HCT116 (cell line): Measurements from ENCODE around the gene ZEB2. TPM values are rescaled to one million over a fixed set of nuclear protein-coding genes. Genes with fewer than 3 reads are reported as not detected.

ENCODE experiments used
- ATAC-seq: fragments of 200-7000 bp; cut with Tn5 transposase; 2 replicates; pipeline ENCODE4 v1.9.1; 2020; ENCODE audit warnings: mild to moderate bottlenecking, moderate library complexity
- BruUV-seq: library from RNA; stranded (reverse); fragments of 400-500 nt; replicated peaks from 2 replicates; lab custom pipeline; 2021; lab: Mats Ljungman, UMichigan
- CTCF ChIA-PET: fragments of 300-600 bp; sonication (Branson Sonifier 250); formaldehyde crosslinking; loops from one replicate; lab custom pipeline; 2021; ENCODE audit warnings: antibody characterized with exemption; lab: Charles Lee
- POLR2A ChIA-PET: fragments of 300-600, 350-600 bp; sonication (Branson Sonifier 250); formaldehyde crosslinking; loops from one replicate; lab custom pipeline; 2021; ENCODE audit warnings: antibody characterized with exemption; lab: Charles Lee
- RAD21 ChIA-PET, 2 experiments: fragments of 300-600 bp; sonication (Branson Sonifier 250); formaldehyde crosslinking; loops; one replicate each; lab custom pipeline; 2023; ENCODE audit warnings: low total read pairs in 2 of 2; ENCODE audit not compliant: uncharacterized antibody in 2 of 2, unreplicated experiment in 2 of 2, low non-redundant PET in 1 of 2; lab: Charles Lee
- DNase-seq: peaks from one replicate; pipeline ENCODE4 v3.0.0-alpha.2; 2010; ENCODE audit warnings: low read depth, low spot score
- H2AFZ ChIP-seq: fragments of 200-600 bp; shearing (Covaris generic), sonication (generic); 2 replicates; pipeline ENCODE4 v1.6.1; 2017; ENCODE audit warnings: low read depth, mixed run types, mixed read lengths, antibody characterized with exemption, low read length; ENCODE audit not compliant: poor library complexity, severe bottlenecking
- H3K27ac ChIP-seq: 2 replicates; pipeline ENCODE4 v1.5.1; 2012; ENCODE audit warnings: low read depth, low read length
- H3K27me3 ChIP-seq: fragments of 200-600 bp; sonication (generic); 2 replicates; pipeline ENCODE4 v1.6.1; 2016; ENCODE audit warnings: mixed run types, low read length, mixed read lengths; ENCODE audit not compliant: insufficient read depth
- H3K36me3 ChIP-seq, 2 experiments: fragments of 200-500 bp in 1 of 2; fragments of 200-600 bp in 1 of 2; sonication (Bioruptor generic) in 1 of 2; sonication (generic) in 1 of 2; 2 replicates each; pipeline versions ENCODE4 v1.5.1 to v1.6.1; 2014 to 2016; ENCODE audit warnings: low read length in 2 of 2, inconsistent platforms in 1 of 2, mixed read lengths in 1 of 2, mixed run types in 1 of 2; ENCODE audit not compliant: insufficient read depth in 2 of 2, control insufficient read depth in 1 of 2
- H3K4me1 ChIP-seq, 2 experiments: fragments of 200-600 bp in 1 of 2; sonication (generic) in 1 of 2; 2 replicates each; pipeline versions ENCODE4 v1.5.1 to v1.6.1; 2012 to 2017; ENCODE audit warnings: low read length in 2 of 2, inconsistent platforms in 1 of 2, mild to moderate bottlenecking in 1 of 2, mixed read lengths in 1 of 2, mixed run types in 1 of 2, moderate library complexity in 1 of 2; ENCODE audit not compliant: insufficient read depth in 2 of 2, control insufficient read depth in 1 of 2
- H3K4me2 ChIP-seq: fragments of 200-600 bp; sonication (generic); 2 replicates; pipeline ENCODE4 v1.6.1; 2017; ENCODE audit warnings: mixed run types, low read length, mixed read lengths
- H3K4me3 ChIP-seq, 2 experiments: fragments of 200-600 bp in 1 of 2; sonication (generic) in 1 of 2; replicated peaks in 1 of 2; 2 replicates each; pipeline ENCODE4 v1.5.1; 2011 to 2016; ENCODE audit warnings: low read length in 2 of 2, control low read depth in 1 of 2, low read depth in 1 of 2, mild to moderate bottlenecking in 1 of 2, mixed read lengths in 1 of 2, mixed run types in 1 of 2
- H3K79me2 ChIP-seq: fragments of 200-600 bp; sonication (generic); 2 replicates; pipeline ENCODE4 v1.6.1; 2017; ENCODE audit warnings: mild to moderate bottlenecking, mixed run types, low read length, moderate library complexity, mixed read lengths; ENCODE audit not compliant: insufficient read depth
- H3K9ac ChIP-seq: fragments of 200-600 bp; sonication (generic); 2 replicates; pipeline ENCODE4 v1.6.1; 2016; ENCODE audit warnings: low read length, mixed read lengths
- H3K9me2 ChIP-seq: fragments of 200-600 bp; sonication (generic), shearing (Covaris generic); 2 replicates; pipeline ENCODE4 v1.6.1; 2017; ENCODE audit warnings: mixed run types, mild to moderate bottlenecking, moderate library complexity; ENCODE audit not compliant: insufficient read depth
- H3K9me3 ChIP-seq, 2 experiments: fragments of 200-500 bp in 1 of 2; fragments of 200-600 bp in 1 of 2; sonication (Bioruptor generic) in 1 of 2; sonication (generic) in 1 of 2; 2 replicates each; pipeline ENCODE4 v1.6.1; 2014 to 2017; ENCODE audit warnings: low read length in 2 of 2, mixed read lengths in 2 of 2, inconsistent platforms in 1 of 2, low read depth in 1 of 2, mild to moderate bottlenecking in 1 of 2, mixed run types in 1 of 2, moderate library complexity in 1 of 2; ENCODE audit not compliant: control insufficient read depth in 1 of 2, insufficient read depth in 1 of 2
- H4K20me1 ChIP-seq: fragments of 200-600 bp; sonication (generic), shearing (Covaris generic); 2 replicates; pipeline ENCODE4 v1.6.1; 2017; ENCODE audit warnings: mixed run types, mild to moderate bottlenecking, moderate library complexity; ENCODE audit not compliant: insufficient read depth
- ATF3 ChIP-seq: IDR thresholded peaks from 2 replicates; pipeline ENCODE4 v1.6.1; 2012
- CEBPB ChIP-seq: IDR thresholded peaks from 2 replicates; pipeline ENCODE4 v1.6.1; 2012; ENCODE audit warnings: low read depth
- EGR1 ChIP-seq: IDR thresholded peaks from 2 replicates; pipeline ENCODE4 v1.6.1; 2012; ENCODE audit warnings: low read depth
- JUND ChIP-seq: IDR thresholded peaks from 2 replicates; pipeline ENCODE4 v1.6.1; 2012
- MAX ChIP-seq: IDR thresholded peaks from 2 replicates; pipeline ENCODE4 v1.6.1; 2012
- YY1 ChIP-seq: IDR thresholded peaks from 2 replicates; pipeline ENCODE4 v1.6.1; 2011; ENCODE audit warnings: low read length, low read depth, moderate library complexity, mild to moderate bottlenecking; ENCODE audit not compliant: insufficient replicate concordance; ENCODE audit errors: extremely low read depth
- ZBTB33 ChIP-seq: IDR thresholded peaks from 2 replicates; pipeline ENCODE4 v1.6.1; 2011; ENCODE audit warnings: mild to moderate bottlenecking, low read length, moderate library complexity; ENCODE audit not compliant: insufficient replicate concordance; ENCODE audit errors: extremely low read depth
- ZFX ChIP-seq: fragments of 450-650 bp; IDR thresholded peaks from 2 replicates; pipeline ENCODE4 v1.6.1; 2017
- ZNF274 ChIP-seq: fragments of 200-500 bp; sonication (Bioruptor generic); IDR thresholded peaks from 2 replicates; pipeline ENCODE4 v1.6.1; 2014; ENCODE audit warnings: mild to moderate bottlenecking, low read depth, low read length, inconsistent platforms
- intact Hi-C: fragments of 100-400 bp; cut with micrococcal nuclease; formaldehyde crosslinking; loops from 2 replicates; pipeline ENCODE4 v1.10.0; 2022
- total RNA-seq: library from RNA; stranded (reverse); gene quantifications from one replicate; pipeline ENCODE4 v1.2.1, GENCODE V29; 2021; ENCODE audit not compliant: unreplicated experiment

Gene ZEB2
- total RNA-seq, 1 experiment from 2014 or later = 0.81 TPM

DNA sequence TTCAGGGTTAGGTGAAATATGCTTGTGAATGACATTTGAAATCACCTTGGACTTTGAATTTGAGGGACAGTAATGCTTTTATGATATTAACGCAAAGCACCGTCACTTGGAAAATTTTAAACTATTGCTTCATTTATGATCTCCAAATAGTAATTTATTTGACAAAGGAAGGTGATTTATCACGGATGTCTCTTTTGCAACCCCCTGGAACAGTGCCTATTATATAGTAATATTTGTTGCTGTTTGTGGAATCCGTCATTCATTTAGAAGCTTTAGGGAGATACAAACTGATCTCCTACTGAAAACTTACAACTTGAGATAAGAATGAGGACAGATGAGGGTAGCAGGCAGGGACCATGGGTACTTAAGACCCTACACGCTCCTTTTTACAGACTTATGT, 10.7 kb upstream of the ZEB2 start:
- no peak overlapping the region for H3K4me2 ChIP-seq
- H3K79me2 ChIP-seq = no peaks in the 10 kb centered on the region
- H3K27me3 ChIP-seq = 0 out of 2 replicates have a peak, but pooled peaks cover 4% of the 10 kb centered on the region
- H3K9ac ChIP-seq = no peak overlapping the region
- CTCF ChIA-PET = no interaction called here
- TF ChIP-seq JUND (no peak), ZNF274 (no peak), YY1 (no peak), ZFX (no peak), ATF3 (no peak), ZBTB33 (no peak), EGR1 (no peak), MAX (no peak), CEBPB (no peak)
- no peaks in the 10 kb centered on the region for H3K9me2 ChIP-seq
- BruUV-seq = no TSS peak
- no peaks in the 10 kb centered on the region for H4K20me1 ChIP-seq
- no peaks in the 10 kb centered on the region for H3K4me1 ChIP-seq
- intact Hi-C loops = no loop called here
- H3K36me3 ChIP-seq = no peaks in the 10 kb centered on the region
- POLR2A ChIA-PET = no interaction called here
- RAD21 ChIA-PET = no interaction called here
- no peak overlapping the region for H3K27ac ChIP-seq
- no peak overlapping the region for H3K4me3 ChIP-seq
- H2AFZ ChIP-seq = no peak overlapping the region
- ATAC-seq = no peak
- DNase-seq = no peak
- no peaks in the 10 kb centered on the region for H3K9me3 ChIP-seq
